C1 segment of cervical spinal cord (tissue), 14 donors: ENCODE measurements around the gene PTPN13.

ENCODE experiments used
- DNase-seq, 14 donors: peaks; one replicate each; lab custom pipeline; 2025; lab: John Stamatoyannopoulos, UW

PTPN13 gene

GRCh38 chr4:86856896-86857295 is 262.8 kb downstream of the PTPN13 start:
- DNase-seq, result no peak

- no peak for DNase-seq
Measured at GRCh38 chr4:86857341-86858052, 263.4 kb downstream of the PTPN13 start.
